Neuronal stem cell (in vitro differentiated cells): Measurements from ENCODE around the gene ANO6.

Experiments used
- DNase-seq: peaks from one replicate; pipeline ENCODE4 v3.0.0-alpha.2; 2013; ENCODE audit warnings: low spot score
- H2AFZ ChIP-seq: one replicate; pipeline ENCODE4 v1.6.1; 2013; ENCODE audit warnings: mild to moderate bottlenecking, low read length, inconsistent platforms
- H2AK5ac ChIP-seq: 2 replicates; pipeline ENCODE4 v1.6.1; 2013; ENCODE audit warnings: low read depth, mild to moderate bottlenecking, inconsistent platforms, low read length, moderate library complexity, mixed read lengths
- H2BK120ac ChIP-seq: 2 replicates; pipeline ENCODE4 v1.6.1; 2013; ENCODE audit warnings: low read depth, mild to moderate bottlenecking, inconsistent platforms, low read length, moderate library complexity, mixed read lengths
- H2BK12ac ChIP-seq: one replicate; pipeline ENCODE4 v1.6.1; 2013; ENCODE audit warnings: low read length, inconsistent platforms
- H2BK15ac ChIP-seq: 2 replicates; pipeline ENCODE4 v1.6.1; 2013; ENCODE audit warnings: mild to moderate bottlenecking, low read length, inconsistent platforms, mixed read lengths
- H2BK5ac ChIP-seq: one replicate; pipeline ENCODE4 v1.6.1; 2013; ENCODE audit warnings: inconsistent platforms, mild to moderate bottlenecking, low read length, moderate library complexity
- H3K14ac ChIP-seq: one replicate; pipeline ENCODE4 v1.6.1; 2013; ENCODE audit warnings: low read length, inconsistent platforms
- H3K18ac ChIP-seq: 2 replicates; pipeline ENCODE4 v1.6.1; 2013; ENCODE audit warnings: low read length, inconsistent platforms
- H3K23ac ChIP-seq: 2 replicates; pipeline ENCODE4 v1.6.1; 2013; ENCODE audit warnings: low read depth, mild to moderate bottlenecking, mixed read lengths, low read length, inconsistent platforms; ENCODE audit not compliant: poor library complexity
- H3K27ac ChIP-seq: replicated peaks from 3 replicates; pipeline ENCODE4 v1.5.1; 2013; ENCODE audit warnings: low read length, inconsistent platforms
- H3K27me3 ChIP-seq, 3 experiments: 2 replicates each; pipeline ENCODE4 v1.6.1; 2013; ENCODE audit warnings: low read length in 3 of 3, mild to moderate bottlenecking in 2 of 3, inconsistent platforms in 1 of 3, low read depth in 1 of 3, mixed read lengths in 1 of 3, moderate library complexity in 1 of 3; ENCODE audit not compliant: control insufficient read depth in 3 of 3, insufficient read depth in 3 of 3
- H3K36me3 ChIP-seq, 2 donors: replicated peaks in 1 of 2; 2 replicates each; pipeline ENCODE4 v1.6.1; 2013; ENCODE audit warnings: low read length in 2 of 2; ENCODE audit not compliant: control insufficient read depth in 2 of 2, insufficient read depth in 2 of 2
- H3K4ac ChIP-seq: 2 replicates; pipeline ENCODE4 v1.6.1; 2013; ENCODE audit warnings: inconsistent platforms, mild to moderate bottlenecking, low read length, moderate library complexity
- H3K4me1 ChIP-seq, 2 donors: 1 replicate in 1 of 2; 2 replicates in 1 of 2; pipeline ENCODE4 v1.6.1; 2013; ENCODE audit warnings: low read length in 2 of 2, low read depth in 1 of 2; ENCODE audit not compliant: control insufficient read depth in 2 of 2, insufficient read depth in 1 of 2
- H3K4me2 ChIP-seq: one replicate; pipeline ENCODE4 v1.6.1; 2013; ENCODE audit warnings: mild to moderate bottlenecking, low read length, inconsistent platforms; ENCODE audit not compliant: insufficient read depth, poor library complexity, severe bottlenecking
- H3K4me3 ChIP-seq, 2 donors: 2 replicates each; pipeline ENCODE4 v1.5.1; 2013; ENCODE audit warnings: low read length in 2 of 2, mild to moderate bottlenecking in 2 of 2, inconsistent platforms in 1 of 2, moderate library complexity in 1 of 2
- H3K79me1 ChIP-seq: one replicate; pipeline ENCODE4 v1.6.1; 2013; ENCODE audit warnings: low read depth, mild to moderate bottlenecking, inconsistent platforms, low read length, moderate library complexity
- H3K9ac ChIP-seq: one replicate; pipeline ENCODE4 v1.6.1; 2013; ENCODE audit warnings: mild to moderate bottlenecking, low read depth, low read length, inconsistent platforms; ENCODE audit not compliant: poor library complexity
- H3K9me3 ChIP-seq, 2 donors: replicated peaks in 1 of 2; 2 replicates each; pipeline versions ENCODE3 to v1.6.1; 2013; ENCODE audit warnings: low read length in 2 of 2, mild to moderate bottlenecking in 2 of 2, inconsistent platforms in 1 of 2, low read depth in 1 of 2, mixed read lengths in 1 of 2, moderate library complexity in 1 of 2; ENCODE audit not compliant: control insufficient read depth in 2 of 2, insufficient read depth in 1 of 2
- H4K8ac ChIP-seq: one replicate; pipeline ENCODE4 v1.6.1; 2013; ENCODE audit warnings: low read depth, mild to moderate bottlenecking, inconsistent platforms, low read length, moderate library complexity
- H4K91ac ChIP-seq: one replicate; pipeline ENCODE4 v1.6.1; 2013; ENCODE audit warnings: low read length, low read depth, mild to moderate bottlenecking, inconsistent platforms; ENCODE audit not compliant: poor library complexity
- WGBS, 2 donors: extraction: QIAGEN DNeasy Blood & Tissue Kit; methylation state at CpG; one replicate each; pipeline ENCODE4 v1.1.7; 2013; ENCODE audit warnings: missing lambda C conversion rate in 2 of 2, mixed read lengths in 1 of 2; ENCODE audit not compliant: insufficient read length in 2 of 2, insufficient replicate concordance in 1 of 2; ENCODE audit errors: extremely low coverage in 2 of 2; 5-methylcytosine and 5-hydroxymethylcytosine counted together

ANO6 gene

GRCh38 chr12:45292486-45293195, 76.7 kb downstream of the ANO6 start:
- no peak overlapping the region for H2BK120ac ChIP-seq
- no CpG with 5 or more reads among the region's 4 CpGs for WGBS, 2 donors
- no peak overlapping the region for H2BK12ac ChIP-seq
- H3K9ac ChIP-seq: no peak overlapping the region
- peaks cover 2% of the 10 kb centered on the region for H3K79me1 ChIP-seq
- DNase-seq: no peak
- H3K36me3 ChIP-seq: no peaks in the 10 kb centered on the region
- H3K27ac ChIP-seq: no peak overlapping the region
- H3K18ac ChIP-seq: no peak overlapping the region
- H2AK5ac ChIP-seq: no peak overlapping the region
- no peak overlapping the region for H2BK15ac ChIP-seq
- no peak overlapping the region for H2BK5ac ChIP-seq
- H2AFZ ChIP-seq: no peak overlapping the region
- no peaks in the 10 kb centered on the region for H3K27me3 ChIP-seq
- no peak overlapping the region for H4K91ac ChIP-seq
- H3K9me3 ChIP-seq: no peaks in the 10 kb centered on the region
- no peak overlapping the region for H3K4ac ChIP-seq
- H3K14ac ChIP-seq: no peak overlapping the region
- no peak overlapping the region for H3K4me2 ChIP-seq
- H3K4me1 ChIP-seq: peaks cover 0 to 2% of the 10 kb centered on the region in 2 donors
- H3K4me3 ChIP-seq: no peak overlapping the region
- H3K23ac ChIP-seq: no peak overlapping the region
- no peak overlapping the region for H4K8ac ChIP-seq

DNA sequence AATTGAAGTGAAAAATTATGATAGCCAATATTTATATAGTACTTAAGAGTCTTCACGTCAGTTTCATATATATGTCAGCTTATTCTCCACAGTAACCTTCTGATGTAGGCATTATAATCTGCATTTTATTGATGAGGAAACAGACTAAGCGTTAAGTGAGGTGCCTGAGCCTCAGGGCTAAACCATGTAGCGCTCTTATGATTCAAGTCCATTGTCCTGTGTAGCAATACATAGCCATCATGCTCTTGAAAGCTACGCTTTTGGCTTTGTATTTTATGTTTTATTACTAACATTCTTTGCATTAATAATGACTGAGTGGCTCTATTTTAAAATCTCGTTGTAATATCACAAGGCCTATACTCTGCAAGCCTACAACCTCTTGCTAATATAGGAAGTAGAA, 79.0 kb downstream of the ANO6 start:
- Histone ChIP-seq H3K4me2 (no peak overlapping the region), H2BK5ac (no peak overlapping the region), H2AFZ (no peak overlapping the region), H3K23ac (no peak overlapping the region), H3K79me1 (peaks cover 2% of the 10 kb centered on the region), H3K9me3 (no peaks in the 10 kb centered on the region), H2BK15ac (no peak overlapping the region), H3K4me3 (no peak overlapping the region), H3K27me3 (no peaks in the 10 kb centered on the region), H4K8ac (no peak overlapping the region), H3K18ac (no peak overlapping the region), H4K91ac (no peak overlapping the region), H2AK5ac (no peak overlapping the region), H3K27ac (no peak overlapping the region), H3K9ac (no peak overlapping the region), H3K14ac (no peak overlapping the region), H3K4ac (no peak overlapping the region), H2BK12ac (no peak overlapping the region), H3K36me3 (no peaks in the 10 kb centered on the region), H2BK120ac (no peak overlapping the region), H3K4me1 (peaks cover 0 to 2% of the 10 kb centered on the region in 2 donors)
- no peak for DNase-seq
- no CpG with 5 or more reads among the region's 5 CpGs for WGBS, 2 donors

- Histone ChIP-seq H2BK12ac (no peak overlapping the region), H2AK5ac (no peak overlapping the region), H3K27me3 (no peaks in the 10 kb centered on the region), H3K4ac (no peak overlapping the region), H3K9me3 (no peaks in the 10 kb centered on the region), H3K14ac (no peak overlapping the region), H2BK120ac (no peak overlapping the region), H3K4me1 (peaks cover 0 to 2% of the 10 kb centered on the region in 2 donors), H3K79me1 (peaks cover 2% of the 10 kb centered on the region), H3K36me3 (no peaks in the 10 kb centered on the region), H2AFZ (no peak overlapping the region), H3K23ac (no peak overlapping the region), H4K91ac (no peak overlapping the region), H4K8ac (no peak overlapping the region), H2BK5ac (no peak overlapping the region), H2BK15ac (no peak overlapping the region), H3K27ac (no peak overlapping the region), H3K9ac (no peak overlapping the region), H3K18ac (no peak overlapping the region), H3K4me3 (no peak overlapping the region), H3K4me2 (no peak overlapping the region)
- DNase-seq: no peak
- no CpG with 5 or more reads among the region's 7 CpGs for WGBS, 2 donors
Observed at GRCh38 chr12:45296046-45296586, 80.2 kb downstream of the ANO6 start.

- Histone ChIP-seq H3K4ac (no peak overlapping the region), H3K27ac (no peak overlapping the region), H3K4me1 (no peaks in the 10 kb centered on the region), H4K8ac (no peak overlapping the region), H3K9ac (no peak overlapping the region), H3K23ac (no peak overlapping the region), H4K91ac (no peak overlapping the region), H3K18ac (no peak overlapping the region), H3K27me3 (no peaks in the 10 kb centered on the region), H3K9me3 (no peaks in the 10 kb centered on the region), H2BK5ac (no peak overlapping the region), H2AFZ (no peak overlapping the region), H2BK12ac (no peak overlapping the region), H3K4me2 (no peak overlapping the region), H2BK15ac (no peak overlapping the region), H3K79me1 (peaks cover 2% of the 10 kb centered on the region), H2BK120ac (no peak overlapping the region), H2AK5ac (no peak overlapping the region), H3K36me3 (no peaks in the 10 kb centered on the region), H3K14ac (no peak overlapping the region), H3K4me3 (no peak overlapping the region)
- no CpG with 5 or more reads among the region's 4 CpGs for WGBS, 2 donors
- DNase-seq: no peak
Observed at GRCh38 chr12:45298047-45298446, 82.2 kb downstream of the ANO6 start.
